Activated CD4-positive, alpha-beta T cell treated with anti-CD3 and anti-CD28 coated beads for 36 hours (primary cell): ENCODE data around the gene GABRQ. TPM values are rescaled to one million over a fixed set of nuclear protein-coding genes. Genes with fewer than 3 reads are reported as not detected.
"Not testable (repeated sequence)": the region's sequence is repeated elsewhere in the genome, so short reads cannot be mapped to it uniquely, and the experiment has no call there.

Experiments used
- ATAC-seq: fragments of 200-7000 bp; cut with Tn5 transposase; one replicate; pipeline ENCODE4 v1.10.0; 2021; ENCODE audit warnings: mild to moderate bottlenecking, moderate library complexity
- CTCF ChIA-PET: fragments of 350-600 bp; sonication (Branson Sonifier 250); formaldehyde crosslinking; loops from one replicate; lab custom pipeline; 2021; ENCODE audit warnings: antibody characterized with exemption; lab: Charles Lee
- POLR2A ChIA-PET: fragments of 350-600 bp; sonication (Branson Sonifier 250); formaldehyde crosslinking; loops from one replicate; lab custom pipeline; 2021; ENCODE audit warnings: antibody characterized with exemption, inconsistent platforms; lab: Charles Lee
- DNase-seq: peaks from one replicate; pipeline ENCODE4 v3.0.0-alpha.2; 2020
- H3K27ac Mint-ChIP-seq: one replicate; pipeline ENCODE4 v1.8.0; 2021; ENCODE audit warnings: mixed read lengths
- H3K27me3 Mint-ChIP-seq: one replicate; pipeline ENCODE4 v1.8.0; 2021; ENCODE audit warnings: mixed read lengths
- H3K36me3 Mint-ChIP-seq: one replicate; pipeline ENCODE4 v1.8.0; 2021; ENCODE audit warnings: low read depth, mixed read lengths
- H3K4me1 Mint-ChIP-seq: one replicate; pipeline ENCODE4 v1.8.0; 2021; ENCODE audit warnings: mixed read lengths
- H3K4me3 Mint-ChIP-seq: one replicate; pipeline ENCODE4 v1.8.0; 2021; ENCODE audit warnings: mild to moderate bottlenecking, moderate library complexity, mixed read lengths
- H3K9me3 Mint-ChIP-seq: one replicate; pipeline ENCODE4 v1.8.0; 2021; ENCODE audit warnings: low read depth, mixed read lengths
- intact Hi-C, 2 experiments: fragments of 100-400 bp; cut with DNase I in 1 of 2; cut with micrococcal nuclease in 1 of 2; formaldehyde crosslinking; loops; one replicate each; pipeline versions ENCODE4 v1.14.2 to v1.15.1; 2022 to 2024; cut with DNase I, micrococcal nuclease
- total RNA-seq, 2 experiments: library from RNA; stranded (reverse); gene quantifications; one replicate each; pipeline ENCODE4 v1.2.3, GENCODE V29; 2021

GABRQ gene
- total RNA-seq, 2 experiments from 2014 or later: 0.02 TPM; not detected in 1

GRCh38 chrX:152663086-152663485 is 25.4 kb downstream of the GABRQ start:
- intact Hi-C loops: no loop called here

DNA sequence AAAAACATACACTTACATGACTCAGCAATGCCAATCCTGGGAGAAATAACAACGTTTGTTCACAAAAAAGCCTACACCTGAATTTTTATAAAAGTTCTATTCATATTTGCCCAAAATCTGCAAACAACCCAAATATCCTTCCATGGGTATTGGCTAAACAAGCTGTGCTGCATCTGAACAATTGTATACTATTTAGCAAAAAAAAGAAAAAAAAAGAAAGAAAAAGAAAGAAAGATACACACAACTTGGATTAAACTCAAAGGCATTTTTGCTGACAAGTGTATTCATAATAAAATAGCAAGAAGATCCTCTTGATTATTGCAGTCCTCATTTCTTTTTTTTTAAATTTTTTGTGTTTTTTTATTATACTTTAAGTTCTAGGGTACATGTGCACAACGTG is 36.4 kb downstream of the GABRQ start:
- ChIA-PET POLR2A (no interaction called here), CTCF (no interaction called here)
- Mint-ChIP-seq H3K9me3 (no peaks in the 10 kb centered on the region), H3K4me3 (no peak overlapping the region), H3K27me3 (peaks cover 4% of the 10 kb centered on the region), H3K36me3 (no peaks in the 10 kb centered on the region), H3K27ac (no peak overlapping the region), H3K4me1 (no peaks in the 10 kb centered on the region)
- no peak for ATAC-seq
- no peak for DNase-seq
- intact Hi-C loops: no loop called here

More at GRCh38 chrX:152663086-152663485, 25.4 kb downstream of the GABRQ start:
- Mint-ChIP-seq H3K27ac (no peak overlapping the region), H3K4me3 (no peak overlapping the region), H3K9me3 (no peaks in the 10 kb centered on the region), H3K4me1 (no peaks in the 10 kb centered on the region), H3K27me3 (peaks cover 3% of the 10 kb centered on the region), H3K36me3 (no peaks in the 10 kb centered on the region)
- POLR2A ChIA-PET: no interaction called here
- ATAC-seq: no peak
- CTCF ChIA-PET: no interaction called here
- no peak for DNase-seq

- H3K27me3 Mint-ChIP-seq, H3K4me3 Mint-ChIP-seq, POLR2A ChIA-PET, DNase-seq, H3K9me3 Mint-ChIP-seq, intact Hi-C loops, ATAC-seq, CTCF ChIA-PET, H3K27ac Mint-ChIP-seq, H3K36me3 Mint-ChIP-seq, H3K4me1 Mint-ChIP-seq: not testable (repeated sequence)
These were observed 37.0 kb downstream of the GABRQ start for GRCh38 chrX:152674652-152675051.

DNA sequence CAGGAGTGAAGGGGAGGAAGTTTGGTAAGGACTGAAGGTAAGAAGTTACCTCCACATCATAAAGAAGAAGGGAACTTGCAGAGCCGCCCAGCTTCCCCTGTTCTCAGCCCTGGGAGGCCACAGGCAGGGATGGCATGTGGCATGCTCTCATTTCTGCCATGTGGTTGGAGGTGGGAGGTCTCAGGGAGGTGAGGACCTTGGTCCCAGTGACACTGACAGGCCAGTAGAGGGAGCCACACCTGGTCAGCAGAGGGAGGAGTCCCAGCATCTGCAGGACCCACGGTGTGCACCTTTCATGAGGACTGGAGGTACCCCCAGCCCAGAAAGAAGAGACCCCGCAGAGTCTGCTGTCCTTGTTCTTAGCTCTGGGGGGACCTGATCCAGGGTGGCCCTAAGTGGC is 43.3 kb downstream of the GABRQ start:
- H3K4me1 Mint-ChIP-seq, H3K36me3 Mint-ChIP-seq, intact Hi-C loops, POLR2A ChIA-PET, CTCF ChIA-PET, H3K9me3 Mint-ChIP-seq, DNase-seq, H3K4me3 Mint-ChIP-seq, H3K27me3 Mint-ChIP-seq, H3K27ac Mint-ChIP-seq: not testable (repeated sequence)
- ATAC-seq: peak; percentile 74

- CTCF ChIA-PET, DNase-seq, intact Hi-C loops, H3K4me3 Mint-ChIP-seq, H3K27ac Mint-ChIP-seq, H3K4me1 Mint-ChIP-seq, H3K27me3 Mint-ChIP-seq, ATAC-seq, POLR2A ChIA-PET, H3K36me3 Mint-ChIP-seq, H3K9me3 Mint-ChIP-seq: not testable (repeated sequence)
These were observed 60.5 kb downstream of the GABRQ start, which contains the start of gene MAGEA3 for GRCh38 chrX:152697952-152698931. Gene MAGEA3 (plus strand): TSS chrX:152698794. CDS start chrX:152700833, 2,039 bp downstream.

DNA sequence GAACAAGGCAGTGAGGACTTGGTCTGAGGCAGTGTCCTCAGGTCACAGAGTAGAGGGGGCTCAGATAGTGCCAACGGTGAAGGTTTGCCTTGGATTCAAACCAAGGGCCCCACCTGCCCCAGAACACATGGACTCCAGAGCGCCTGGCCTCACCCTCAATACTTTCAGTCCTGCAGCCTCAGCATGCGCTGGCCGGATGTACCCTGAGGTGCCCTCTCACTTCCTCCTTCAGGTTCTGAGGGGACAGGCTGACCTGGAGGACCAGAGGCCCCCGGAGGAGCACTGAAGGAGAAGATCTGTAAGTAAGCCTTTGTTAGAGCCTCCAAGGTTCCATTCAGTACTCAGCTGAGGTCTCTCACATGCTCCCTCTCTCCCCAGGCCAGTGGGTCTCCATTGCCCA is 62.7 kb downstream of the GABRQ start:
- H3K36me3 Mint-ChIP-seq, CTCF ChIA-PET, intact Hi-C loops, H3K4me3 Mint-ChIP-seq, ATAC-seq, H3K27ac Mint-ChIP-seq, DNase-seq, H3K27me3 Mint-ChIP-seq, POLR2A ChIA-PET, H3K4me1 Mint-ChIP-seq, H3K9me3 Mint-ChIP-seq: not testable (repeated sequence)

- intact Hi-C loops, H3K4me3 Mint-ChIP-seq, H3K4me1 Mint-ChIP-seq, POLR2A ChIA-PET, H3K9me3 Mint-ChIP-seq, ATAC-seq, DNase-seq, H3K36me3 Mint-ChIP-seq, H3K27me3 Mint-ChIP-seq, H3K27ac Mint-ChIP-seq, CTCF ChIA-PET: not testable (repeated sequence)
These were observed 68.8 kb downstream of the GABRQ start for GRCh38 chrX:152706500-152706899.

Other genes with a start within 250 kb of the GABRQ start
- gene GABRA3, start 186.6 kb upstream of the GABRQ start, total RNA-seq: not detected
- gene MAGEA3, start 60.9 kb downstream of the GABRQ start, total RNA-seq: not detected
- gene CSAG2, start 71.4 kb downstream of the GABRQ start, total RNA-seq: under 1 TPM in 1 of 2 experiments, not detected in 1; 0.23 TPM
- not detected for gene MAGEA2B, start 76.7 kb downstream of the GABRQ start, total RNA-seq
- not detected for gene CSAG1, start 95.8 kb downstream of the GABRQ start, total RNA-seq
- gene MAGEA12, start 95.9 kb downstream of the GABRQ start, total RNA-seq: not detected
- gene MAGEA2, start 115.9 kb downstream of the GABRQ start, total RNA-seq: not detected
- gene CSAG3, start 121.3 kb downstream of the GABRQ start, total RNA-seq: under 1 TPM; 0.23 to 0.55 TPM
- not detected for gene MAGEA6, start 131.8 kb downstream of the GABRQ start, total RNA-seq
- 10 to 100 TPM; 11.2 to 13.1 TPM for gene CETN2, start 192.9 kb downstream of the GABRQ start, total RNA-seq
- 10 to 100 TPM; 20.0 to 20.6 TPM for gene NSDHL, start 193.2 kb downstream of the GABRQ start, total RNA-seq